Muscle of back (tissue), 11 donors: Measurements from ENCODE around the gene ATP8A1. TPM values are rescaled to one million over a fixed set of nuclear protein-coding genes. Genes with fewer than 3 reads are reported as not detected.
"Not testable (repeated sequence)": the region's sequence is repeated elsewhere in the genome, so short reads cannot be mapped to it uniquely, and the experiment has no call there.

Experiments
- DNase-seq, 3 donors: peaks; one replicate each; pipeline versions ENCODE4 v3.0.0 to v3.0.0-alpha.2; 2013
- polyA plus RNA-seq, 10 donors: library from polyadenylated mRNA; unstranded; fragments of 120-200 nt; gene quantifications; one replicate each; pipeline ENCODE4 v1.2.1, GENCODE V29; 2013; ENCODE audit not compliant: insufficient read length in 10 of 10

Gene ATP8A1
- polyA plus RNA-seq, 10 donors, result 5.5 to 17.4 (median 9.3) TPM

DNA sequence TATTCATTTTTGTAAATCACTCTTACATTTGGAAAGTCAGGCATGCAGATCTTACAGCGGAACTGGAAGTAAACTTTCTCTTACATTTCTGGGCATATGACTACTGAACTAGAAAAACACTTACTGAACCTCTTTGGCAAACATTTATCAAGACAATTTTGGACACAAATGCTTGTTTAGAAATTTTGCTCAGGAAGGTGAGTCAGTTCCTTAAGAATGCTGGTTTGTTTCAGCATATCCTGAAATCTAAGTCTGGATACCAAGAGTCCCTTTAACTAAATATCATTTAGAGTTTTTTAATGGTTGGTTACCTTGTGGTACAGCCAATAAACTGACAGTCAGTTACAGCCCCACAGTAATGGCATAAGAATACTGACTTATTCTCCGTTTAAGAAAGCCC lies 244.7 kb downstream of the ATP8A1 start:
- DNase-seq, result peak in 2 of 3 donors; percentile 22 to 61

DNA sequence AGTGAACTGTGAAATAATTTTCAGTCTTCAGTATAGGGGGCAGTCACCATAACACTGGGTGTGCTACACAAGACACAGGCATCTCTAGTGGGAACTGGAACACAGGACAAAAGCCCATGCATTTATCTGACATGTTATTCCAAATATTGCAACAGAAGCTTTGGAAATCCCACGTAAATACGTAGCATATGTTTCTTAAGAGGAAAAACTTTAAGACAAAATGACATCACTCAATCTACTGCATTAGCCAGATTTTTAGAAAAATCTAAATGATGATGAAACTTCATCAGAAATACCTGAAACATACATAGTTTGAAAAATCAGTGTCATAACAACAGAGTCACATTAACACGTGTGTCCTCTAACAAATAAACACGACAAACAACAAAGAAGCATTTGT lies 245.1 kb downstream of the ATP8A1 start:
- no peak for DNase-seq

DNA sequence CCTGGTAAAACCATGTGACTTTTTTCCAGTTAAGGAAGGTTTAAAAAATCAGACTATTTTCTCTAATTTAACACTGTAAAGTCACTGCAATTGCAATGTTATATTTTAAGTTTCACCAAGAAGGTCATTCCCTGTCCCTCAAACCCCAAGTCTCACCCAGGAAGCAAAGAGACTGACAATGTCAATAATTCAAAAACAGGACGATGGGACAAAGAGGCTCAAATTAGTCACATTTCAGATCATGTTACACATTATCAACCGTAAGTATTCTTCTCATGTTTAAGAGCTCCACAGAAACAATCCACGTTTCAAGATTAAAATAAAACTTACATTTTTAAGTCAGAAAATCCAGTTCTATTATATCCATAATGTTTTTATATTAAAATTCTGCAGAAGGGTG lies 246.5 kb downstream of the ATP8A1 start:
- no peak for DNase-seq

DNA sequence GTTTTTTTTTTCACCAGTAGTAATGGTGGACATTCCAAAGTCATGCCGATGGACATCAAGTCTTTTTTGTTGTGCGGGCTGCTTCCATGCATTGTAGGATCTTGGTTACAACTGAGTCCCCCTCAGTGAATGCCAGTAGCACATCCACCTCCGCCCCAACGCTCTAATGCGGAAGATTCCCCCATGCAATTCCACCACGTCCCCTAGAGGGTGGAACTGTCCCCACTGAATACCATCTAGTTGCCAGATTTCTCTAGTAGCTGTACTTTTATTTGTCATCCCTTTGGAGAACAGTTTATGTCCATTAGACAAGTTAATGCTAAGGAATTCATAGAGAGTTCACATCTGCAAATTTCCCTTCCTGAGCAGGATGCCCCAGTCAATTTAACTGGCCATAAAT lies 252.9 kb downstream of the ATP8A1 start:
- DNase-seq, result no peak

DNA sequence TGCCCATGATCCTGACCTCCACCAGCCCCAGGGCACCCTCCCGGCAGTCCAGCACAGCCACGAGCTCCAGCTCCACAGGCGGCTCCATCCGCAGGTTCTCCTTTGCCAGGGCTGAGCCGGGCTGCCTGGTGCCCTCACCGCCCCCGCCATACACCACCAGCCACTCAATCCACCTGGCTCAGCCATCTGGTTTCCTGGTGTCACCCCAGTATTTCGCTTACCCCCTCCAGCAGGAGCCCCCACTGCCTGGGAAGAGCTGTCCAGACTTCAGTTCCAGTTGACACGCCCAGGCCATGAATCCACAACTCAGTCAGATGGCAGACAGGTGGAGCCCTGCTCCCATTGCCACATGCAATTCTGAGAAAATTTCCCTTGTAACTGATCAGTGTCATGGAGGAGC lies 255.7 kb downstream of the ATP8A1 start:
- peak in 1 of 3 donors; percentile 24 for DNase-seq

DNA sequence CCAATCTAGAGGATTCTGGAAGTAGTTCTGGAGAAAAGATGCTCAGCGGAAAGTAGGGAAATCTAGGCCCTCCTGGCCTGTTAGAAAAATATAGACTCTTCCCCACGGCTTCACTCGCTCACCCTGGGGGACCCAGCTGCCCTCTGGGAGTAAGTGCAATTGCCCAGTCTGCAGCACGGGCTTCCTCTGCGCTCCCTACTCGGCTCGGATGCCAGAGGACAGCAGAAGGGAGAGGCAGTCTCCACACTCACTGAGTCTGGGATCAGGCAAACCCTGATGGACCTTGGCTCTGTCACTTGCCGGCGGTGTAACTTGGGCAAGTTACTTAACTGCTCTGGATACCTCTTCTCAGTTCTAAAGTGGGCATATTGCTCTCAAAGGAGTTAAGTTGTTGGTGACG lies 257.5 kb downstream of the ATP8A1 start:
- peak in 1 of 3 donors; percentile 15 for DNase-seq

DNA sequence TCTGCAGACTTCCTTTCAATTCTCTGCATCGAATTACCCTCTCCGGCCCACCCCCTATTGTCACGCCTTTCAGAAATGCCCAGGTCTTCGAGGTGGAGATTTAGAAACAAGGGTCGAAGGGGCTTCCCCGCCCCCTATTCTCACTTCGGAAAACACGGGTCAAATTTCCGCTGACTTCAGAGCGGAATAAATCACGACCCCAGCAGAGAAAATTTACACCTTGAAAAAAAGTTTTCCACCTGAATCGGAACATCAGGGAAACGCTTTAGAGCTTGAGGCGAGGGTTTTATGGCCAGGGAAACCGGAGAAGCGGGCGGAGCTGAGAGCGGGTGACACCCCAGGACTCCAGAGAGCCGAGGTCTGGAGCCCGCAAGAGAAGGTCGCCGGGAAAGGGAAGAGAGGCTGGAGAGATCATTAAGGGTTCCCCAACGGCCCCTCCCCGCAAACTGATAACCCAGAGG lies 258.0 kb downstream of the ATP8A1 start:
- DNase-seq, result peak in 1 of 3 donors; percentile 54

DNA sequence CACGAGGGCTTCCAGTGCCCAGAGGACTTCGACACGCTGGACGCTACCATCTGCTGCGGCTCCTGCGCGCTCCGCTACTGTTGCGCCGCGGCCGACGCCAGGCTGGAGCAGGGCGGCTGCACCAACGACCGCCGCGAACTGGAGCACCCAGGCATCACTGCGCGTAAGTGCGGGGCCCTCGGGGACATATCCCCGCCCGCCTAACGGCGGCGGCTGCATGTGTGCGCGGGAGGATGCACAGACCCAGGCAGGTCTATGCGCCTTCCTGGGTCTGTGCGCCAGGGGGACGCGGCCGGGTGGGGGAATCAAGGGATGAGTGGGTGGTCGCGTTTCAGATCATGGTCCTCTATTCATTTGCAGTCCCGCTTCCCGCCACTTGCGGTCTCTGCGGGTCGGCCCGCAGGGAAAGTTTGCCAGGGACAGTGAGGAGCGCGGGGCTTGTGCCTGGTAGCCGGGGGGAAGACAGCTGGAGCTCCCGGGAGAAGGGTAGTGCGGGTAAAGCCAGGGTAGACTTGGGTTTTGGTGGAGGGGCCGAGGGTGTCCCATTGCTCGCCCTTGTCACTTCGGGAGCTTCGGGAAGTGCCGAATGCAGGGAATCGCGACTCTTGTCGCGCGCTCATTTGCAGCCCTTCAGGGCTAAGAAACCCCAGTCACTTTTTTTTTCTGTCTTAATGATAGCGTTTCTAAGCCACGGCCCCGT lies 258.6 kb downstream of the ATP8A1 start:
- peak in 1 of 3 donors; percentile 77 for DNase-seq

DNA sequence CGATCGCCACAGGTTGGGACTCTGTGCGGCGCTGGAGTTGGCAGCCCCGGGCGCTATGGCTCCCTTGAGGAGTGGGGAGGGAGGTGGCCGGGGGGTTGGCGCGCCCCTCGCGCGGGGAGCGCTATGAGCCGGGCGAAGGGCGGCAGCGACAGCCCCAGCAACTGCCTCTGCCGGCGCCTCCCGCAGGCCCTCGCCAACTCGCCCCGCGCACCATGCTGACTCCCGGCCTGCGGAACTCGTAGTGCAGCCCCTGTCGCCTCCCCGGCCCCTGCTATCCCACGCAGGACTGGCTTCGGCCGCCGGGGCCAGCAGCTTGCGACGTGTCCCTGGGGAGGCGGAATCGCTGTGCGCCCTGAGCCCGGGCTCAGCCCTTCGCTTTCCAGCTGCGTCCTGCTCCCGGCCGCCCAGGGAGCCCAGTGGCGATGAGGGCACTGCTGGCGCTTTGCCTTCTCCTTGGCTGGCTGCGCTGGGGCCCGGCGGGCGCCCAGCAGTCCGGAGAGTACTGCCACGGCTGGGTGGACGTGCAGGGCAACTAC lies 259.2 kb downstream of the ATP8A1 start:
- DNase-seq, result no peak

DNA sequence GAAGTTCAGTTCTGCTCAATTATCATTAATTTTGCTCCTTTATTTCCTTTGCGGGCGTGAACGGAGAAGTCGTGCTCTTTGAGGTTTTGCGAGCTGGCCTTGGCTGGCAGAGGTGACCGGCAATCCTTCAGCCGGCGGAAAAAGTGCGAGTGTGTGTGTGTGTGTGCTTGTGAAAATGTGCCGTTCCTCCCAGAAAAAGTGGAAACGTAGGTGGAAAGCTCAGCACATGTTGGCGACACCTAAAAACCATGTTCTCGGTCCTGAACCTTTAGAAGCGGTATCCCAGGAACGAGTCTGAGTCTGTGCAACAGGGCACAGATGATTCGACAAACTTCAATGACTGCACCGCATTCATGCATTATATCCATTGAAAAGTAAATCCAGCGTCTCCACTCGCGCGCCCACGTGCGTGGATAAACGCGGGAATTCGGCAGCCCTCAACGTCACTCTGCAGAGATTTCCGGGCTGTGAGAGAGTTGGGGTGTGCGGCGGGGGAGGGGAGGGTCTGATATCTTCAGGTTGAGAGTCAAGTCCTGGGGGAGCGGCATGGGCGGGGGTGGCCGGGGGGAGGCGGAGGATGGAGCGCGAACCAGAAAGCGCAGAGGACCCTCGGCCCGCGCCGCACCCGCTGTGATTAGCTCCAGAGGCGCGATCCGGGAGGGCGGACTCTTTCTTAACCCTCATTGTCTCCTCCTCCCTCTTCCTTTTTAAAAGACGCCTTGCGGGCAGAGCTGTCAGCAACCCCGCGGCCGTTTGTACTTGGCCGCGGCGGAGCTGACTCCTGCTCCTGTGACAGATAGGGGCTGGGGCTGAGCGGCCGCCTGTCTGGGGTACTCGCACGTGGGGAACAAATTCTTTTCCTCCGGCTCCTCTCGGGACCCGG lies 259.9 kb downstream of the ATP8A1 start, which contains the start of gene SHISA3:
TSS of gene SHISA3 (plus strand) at position 737 of the 883 bp plus-strand sequence. CDS start 569 bp downstream, outside the sequence.
- DNase-seq, result peak in 2 of 3 donors; percentile 41 to 73

DNA sequence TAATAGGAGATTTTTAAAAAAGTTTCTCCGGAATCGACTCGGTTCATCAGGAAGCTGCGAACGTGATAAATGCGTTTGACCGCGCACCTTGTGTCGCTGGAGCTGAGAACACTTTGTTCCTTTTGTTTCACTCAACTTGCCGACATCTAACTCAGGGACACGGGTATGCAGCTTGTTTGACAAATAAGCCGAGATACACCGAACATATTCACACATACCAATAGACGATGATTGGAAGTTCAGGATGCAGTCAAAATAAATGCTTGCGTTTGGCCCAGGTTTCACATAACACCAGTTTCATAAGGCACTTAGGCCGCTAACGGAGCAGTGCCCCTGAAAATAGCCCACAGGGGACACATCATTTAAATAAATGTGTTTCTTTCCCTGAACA lies 260.5 kb downstream of the ATP8A1 start:
- peak in 1 of 3 donors; percentile 53 for DNase-seq

DNA sequence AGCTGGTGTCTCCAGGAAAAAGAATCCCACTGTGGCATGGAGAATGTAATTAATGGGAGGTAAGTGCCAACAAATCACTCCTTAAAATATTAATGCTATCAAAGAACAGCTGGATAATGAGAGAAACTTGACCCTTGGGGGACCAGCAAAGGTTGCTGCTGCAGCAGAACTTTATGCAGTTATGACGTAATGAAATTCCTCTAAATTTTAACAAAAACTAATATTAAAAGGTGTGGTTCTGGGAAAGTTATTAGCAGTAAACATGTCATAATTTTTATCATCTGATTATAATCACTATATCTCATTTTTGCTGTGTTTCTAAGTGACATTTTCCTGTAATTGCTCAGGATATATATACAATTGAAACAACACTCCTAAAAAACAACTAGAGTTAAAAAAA lies 261.3 kb downstream of the ATP8A1 start:
- DNase-seq, result no peak

DNA sequence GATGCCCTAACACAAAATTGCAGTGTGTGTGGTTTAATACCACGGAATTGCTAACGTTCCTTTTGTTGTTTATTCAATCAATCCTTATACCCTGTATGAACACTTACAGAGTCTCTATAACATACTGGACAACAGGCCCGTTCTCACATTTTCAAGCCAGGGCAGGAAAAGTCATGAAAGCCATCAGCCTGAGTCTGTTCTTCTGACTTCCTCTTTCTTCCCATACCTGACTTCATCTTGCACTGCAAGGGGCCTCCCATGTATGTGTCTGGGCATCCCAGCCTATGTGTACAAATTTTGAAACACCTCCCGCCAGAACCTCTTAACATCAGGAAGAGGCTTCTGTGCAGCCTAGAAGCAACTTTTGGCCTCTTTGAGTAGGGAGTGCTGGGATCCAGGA lies 264.5 kb downstream of the ATP8A1 start:
- DNase-seq, result no peak

DNA sequence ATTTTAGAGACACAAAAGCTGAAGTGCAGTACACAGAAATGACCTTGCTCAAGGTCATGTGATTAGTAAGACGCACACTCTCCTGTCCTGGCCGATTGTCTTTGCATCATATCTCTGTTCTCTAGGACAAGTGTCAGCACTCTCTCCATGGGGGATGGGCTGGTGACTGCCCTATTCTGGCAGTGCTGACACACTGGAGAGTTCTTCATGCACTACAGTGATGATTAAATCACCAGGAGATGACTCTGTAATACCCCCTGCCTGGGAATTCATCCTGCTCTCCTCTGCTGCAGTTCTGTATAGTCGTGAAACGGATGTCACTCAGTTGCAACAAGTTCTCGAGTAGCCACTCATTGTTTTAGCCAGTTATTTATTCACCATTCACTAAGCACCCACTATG lies 264.9 kb downstream of the ATP8A1 start:
- DNase-seq, result no peak

DNA sequence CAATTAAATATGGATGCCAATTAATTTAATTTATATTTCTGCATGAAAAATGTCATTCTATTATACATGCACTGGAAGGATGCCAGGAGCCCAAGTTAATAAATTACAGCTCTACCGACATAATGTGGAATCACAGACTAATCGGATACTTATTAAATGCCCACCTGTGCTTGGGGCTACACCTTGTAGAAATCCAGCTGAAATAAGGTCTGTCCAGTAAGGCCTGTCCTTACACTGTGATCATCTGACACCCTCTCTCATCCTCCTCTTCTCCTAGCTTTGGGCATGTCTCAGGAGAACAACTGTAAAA lies 265.6 kb downstream of the ATP8A1 start:
- DNase-seq, result no peak

DNA sequence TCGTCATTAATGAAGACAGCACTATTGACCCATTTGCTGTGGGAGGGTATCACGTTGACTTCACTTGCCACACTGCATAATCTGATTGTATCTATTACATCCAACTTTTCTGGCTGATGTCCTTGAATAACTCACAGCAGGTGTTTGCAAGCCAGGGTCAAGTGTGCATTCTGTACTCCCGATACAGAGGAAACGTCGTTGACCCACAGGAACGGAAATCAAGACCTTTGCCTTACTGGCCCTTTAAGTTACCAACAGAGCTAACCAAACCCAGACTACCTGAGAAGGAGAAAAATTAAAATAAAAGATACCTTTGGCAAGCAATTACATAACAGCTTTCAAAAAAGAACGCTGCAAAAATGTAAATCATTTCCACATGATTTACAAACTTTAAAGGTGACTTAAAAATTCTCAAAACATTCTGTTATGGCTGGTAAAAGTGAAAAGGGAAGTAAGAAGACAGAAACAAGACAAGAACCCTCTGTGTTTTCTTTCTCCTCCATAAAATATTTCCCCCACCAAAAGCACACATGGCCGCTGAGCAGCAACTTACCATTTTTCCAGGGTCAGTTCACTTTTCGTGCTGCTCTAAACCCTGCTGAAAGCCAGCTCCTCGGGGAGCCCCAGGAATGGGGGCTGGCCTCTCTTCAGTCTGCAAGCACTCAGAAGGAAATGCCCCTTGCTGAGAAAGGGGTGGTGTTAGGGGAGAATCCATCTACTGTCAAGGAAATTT lies 266.1 kb downstream of the ATP8A1 start:
- no peak for DNase-seq

DNA sequence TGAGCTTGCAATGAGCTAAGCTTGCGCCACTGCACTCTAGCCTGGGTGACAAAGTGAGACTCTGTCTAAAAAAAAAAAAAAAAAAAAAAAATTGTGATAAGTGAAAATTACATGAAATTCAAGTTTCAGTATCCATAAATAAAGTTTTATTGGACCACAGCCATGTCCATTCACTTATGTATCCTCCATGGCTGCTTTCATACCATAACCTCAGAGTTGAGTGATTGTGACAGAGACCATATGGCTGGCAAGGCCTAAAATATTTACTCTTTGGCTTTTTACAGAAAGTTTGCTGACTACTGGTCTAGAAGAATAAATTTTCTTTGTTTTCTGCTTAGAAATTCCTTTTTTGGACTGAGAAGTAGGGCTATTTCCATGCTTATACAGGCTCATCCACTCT lies 271.4 kb downstream of the ATP8A1 start:
- no peak for DNase-seq

DNA sequence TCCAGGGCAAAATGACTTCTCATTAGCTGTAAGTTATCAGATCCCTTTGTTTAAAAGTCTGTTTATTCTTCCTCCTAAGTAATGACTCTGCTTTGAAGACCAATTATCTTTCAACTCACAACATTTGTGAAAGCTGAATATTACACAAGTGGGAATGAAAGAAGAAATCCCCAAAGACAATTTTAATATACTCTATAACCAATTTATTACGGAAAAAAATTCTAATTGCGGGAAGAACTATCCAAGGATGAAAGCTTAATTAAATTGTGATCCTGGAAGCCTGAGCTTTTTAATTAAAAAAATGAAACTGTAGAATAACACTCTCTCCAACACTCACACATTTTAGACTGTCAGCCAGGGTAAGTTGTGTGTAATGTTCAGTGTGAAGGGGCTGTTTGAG lies 275.2 kb downstream of the ATP8A1 start:
- DNase-seq, result no peak

DNA sequence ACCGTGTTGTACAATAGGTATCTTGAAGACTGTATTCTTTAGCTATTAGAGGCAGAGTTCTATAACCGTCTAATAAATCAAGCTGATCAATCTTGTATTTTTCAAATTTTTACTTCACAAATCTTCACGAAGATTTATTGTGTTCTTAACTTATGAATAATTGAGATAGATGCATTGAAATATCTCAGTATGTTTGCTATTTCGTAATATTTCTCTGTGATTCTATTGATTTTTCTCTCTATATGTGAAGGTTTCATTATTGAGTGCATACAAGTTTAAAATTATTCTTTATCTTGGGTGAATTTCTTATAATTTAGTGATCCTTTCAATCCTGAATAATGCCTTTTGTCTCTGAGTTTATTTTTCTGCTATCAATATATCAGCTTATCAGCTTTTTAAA lies 279.4 kb downstream of the ATP8A1 start:
- no peak for DNase-seq

DNA sequence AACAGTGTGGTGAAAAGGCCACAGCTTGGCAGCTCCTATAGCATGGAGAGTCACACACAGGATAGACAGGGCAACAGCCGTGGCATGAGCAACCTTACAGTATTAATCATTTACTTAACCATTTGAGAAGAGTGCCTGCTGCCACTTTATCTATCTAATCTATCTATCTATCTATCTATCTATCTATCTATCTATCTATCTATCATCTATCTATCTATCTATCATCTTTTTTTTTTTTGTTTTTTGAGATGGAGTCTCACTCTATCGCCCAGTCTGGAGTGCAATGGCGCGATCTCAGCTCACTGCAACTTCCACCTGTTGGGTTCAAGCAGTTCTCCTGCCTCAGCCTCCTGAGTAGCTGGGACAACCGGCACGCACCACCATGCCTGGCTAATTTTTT lies 284.6 kb downstream of the ATP8A1 start:
- DNase-seq, result not testable (repeated sequence)

DNA sequence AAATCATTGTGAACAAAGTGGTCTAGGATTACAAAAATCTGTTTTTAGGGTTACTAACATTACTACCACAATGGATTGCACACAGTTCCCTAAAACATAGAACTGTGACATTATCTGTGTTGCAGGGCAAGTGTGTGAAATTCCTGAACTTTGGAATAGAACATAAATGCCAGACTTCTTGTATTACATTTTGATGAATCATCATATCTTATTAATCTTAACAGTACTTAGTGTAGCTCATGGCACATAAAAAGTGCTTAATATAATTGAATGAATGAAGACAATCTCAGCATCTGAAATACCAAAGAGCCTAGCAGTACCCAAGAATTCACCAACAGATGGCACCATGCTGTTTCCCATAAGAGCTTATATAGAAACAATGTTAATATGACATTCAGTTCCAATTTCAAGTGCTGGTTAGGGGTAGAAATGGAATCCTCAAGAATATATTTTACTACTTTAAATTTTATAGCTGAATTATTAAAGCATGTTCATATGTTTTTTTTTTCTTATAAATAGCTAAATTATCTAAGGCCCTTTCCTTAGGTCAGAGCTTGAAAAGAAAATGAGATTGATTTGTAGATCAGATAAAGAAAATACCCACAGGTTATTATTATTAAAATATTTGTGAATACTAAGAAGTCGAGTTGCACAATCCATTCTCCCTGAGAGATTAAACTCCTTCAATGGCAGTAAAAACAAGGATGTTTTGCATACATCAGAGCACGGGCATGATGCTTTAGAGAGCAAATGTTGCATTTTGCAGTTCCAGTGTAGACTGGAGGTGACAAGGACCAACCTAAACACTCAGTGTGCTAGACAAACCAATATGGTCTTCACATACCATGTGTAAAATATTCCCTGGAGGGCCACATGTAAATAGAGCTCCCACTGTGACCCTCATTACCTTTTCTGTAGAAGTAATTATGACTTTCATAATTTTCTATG lies 285.3 kb downstream of the ATP8A1 start:
- peak; percentile 28 to 71 (median 52) for DNase-seq
